ENCODE data around the gene NRXN3. TPM values are rescaled to one million over a fixed set of nuclear protein-coding genes. Genes with fewer than 3 reads are reported as not detected.

NRXN3 gene
- total and polyA plus RNA-seq, 2 of the 4 experiments (the other 2 are of a cell fraction): 4.8 to 25.1 TPM

- H2AK5ac ChIP-seq (ENCODE audit: low read depth, low read length): no peak overlapping the region
- WGBS, 2 experiments (ENCODE audit: extremely low coverage in 2 of 2, insufficient read length in 1 of 2): no CpG with 5 or more reads among the region's 8 CpGs
- H3K9ac ChIP-seq (ENCODE audit: low read depth, low read length): no peak overlapping the region
- H3K9me1 ChIP-seq (ENCODE audit: insufficient read depth, low read length): no peaks in the 10 kb centered on the region
- ChIA-PET POLR2A (ENCODE audit: unreplicated experiment) (no interaction called here), CTCF (no interaction called here)
- no TSS peak for BruUV-seq (replicated peaks)
- H2BK20ac ChIP-seq (ENCODE audit: low read depth, low read length): no peak overlapping the region
- no peak overlapping the region for H3K56ac ChIP-seq (ENCODE audit: extremely low read depth, insufficient read depth, low read length)
- no peak overlapping the region for H2BK15ac ChIP-seq (ENCODE audit: low read depth, low read length)
- no peaks in the 10 kb centered on the region for H3K36me3 ChIP-seq (ENCODE audit: control insufficient read depth, insufficient read depth, low read length)
- ATAC-seq (ENCODE audit: low read depth) (no peak), DNase-seq (peak; percentile 0)
- no peak overlapping the region for H4K91ac ChIP-seq (ENCODE audit: insufficient read depth, low read depth, low read length)
- H3K27me3 ChIP-seq (ENCODE audit: control insufficient read depth, insufficient read depth, low read length): peaks cover 12% of the 10 kb centered on the region
- no peaks in the 10 kb centered on the region for H3K9me3 ChIP-seq (ENCODE audit: control insufficient read depth, insufficient read depth, low read length)
- no peak overlapping the region for H4K8ac ChIP-seq (ENCODE audit: low read depth in 2 of 2, low read length in 2 of 2)
- H3K4ac ChIP-seq (ENCODE audit: low read depth, low read length): no peak overlapping the region
- H3K23ac ChIP-seq (ENCODE audit: low read depth, low read length): no peak overlapping the region
- H3K18ac ChIP-seq (ENCODE audit: low read depth, low read length): no peak overlapping the region
- in situ Hi-C loops (cut with MboI; ENCODE audit: low sequenced_read_pairs): no loop called here
- dilution Hi-C loops (cut with HindIII; ENCODE audit: low sequenced_read_pairs, unreplicated experiment): no loop called here
- no peak overlapping the region for H3K27ac ChIP-seq (ENCODE audit: insufficient read depth, low read length)
- no peak overlapping the region for H2BK5ac ChIP-seq (ENCODE audit: low read depth, low read length, poor library complexity, severe bottlenecking)
- H4K5ac ChIP-seq (ENCODE audit: low read depth, low read length): no peak overlapping the region
- TF ChIP-seq CHD1 (IDR thresholded peaks at IDR 0.05; ENCODE audit: low read depth, low read length): no peak
- H2BK120ac ChIP-seq (ENCODE audit: low read depth, low read length): no peak overlapping the region
- no peak overlapping the region for H2AK9ac ChIP-seq (replicated peaks; ENCODE audit: low read depth, low read length, poor library complexity)
- H3K79me1 ChIP-seq (ENCODE audit: low read depth in 1 of 2, low read length in 2 of 2): no peaks in the 10 kb centered on the region
- H2AFZ ChIP-seq (replicated peaks; ENCODE audit: low read length, poor library complexity): no peak overlapping the region
- no peak overlapping the region for H3K14ac ChIP-seq (replicated peaks; ENCODE audit: low read depth, low read length)
- intact Hi-C loops (cut with micrococcal nuclease): no loop called here
- H3K4me3 ChIP-seq (ENCODE audit: insufficient read depth, low read depth, low read length): no peak overlapping the region
- H3K4me1 ChIP-seq (ENCODE audit: control insufficient read depth, insufficient read depth, low read length): no peaks in the 10 kb centered on the region
- no peak overlapping the region for H3K4me2 ChIP-seq (ENCODE audit: low read depth, low read length)
- no peaks in the 10 kb centered on the region for H4K20me1 ChIP-seq (ENCODE audit: insufficient read depth, low read length)
These were observed 1059.3 kb downstream of the NRXN3 start for GRCh38 chr14:79229383-79229909.

All from IMR-90 (cell line).